Testis (tissue), 3 donors: Measurements from ENCODE around the gene EPHA5. TPM values are rescaled to one million over a fixed set of nuclear protein-coding genes. Genes with fewer than 3 reads are reported as not detected.

Experiments
- DNase-seq: peaks from one replicate; pipeline ENCODE4 v3.0.0-alpha.2; 2019
- H3K27ac ChIP-seq, 2 donors: fragments of 200-600 bp; sonication (generic); one replicate each; pipeline ENCODE4 v1.5.1; 2019
- H3K27me3 ChIP-seq: fragments of 200-600 bp; sonication (generic); one replicate; pipeline ENCODE4 v1.5.1; 2019
- H3K36me3 ChIP-seq: fragments of 200-600 bp; sonication (generic); one replicate; pipeline ENCODE4 v1.5.1; 2017; ENCODE audit warnings: low read depth; ENCODE audit errors: missing control alignments
- H3K4me1 ChIP-seq: fragments of 200-600 bp; sonication (generic); one replicate; pipeline ENCODE4 v1.5.1; 2019
- H3K4me3 ChIP-seq, 2 donors: fragments of 200-600 bp; sonication (generic); one replicate each; pipeline ENCODE4 v1.5.1; 2017 to 2019
- H3K9me3 ChIP-seq: fragments of 200-600 bp; sonication (generic); one replicate; pipeline ENCODE4 v1.5.1; 2017
- POLR2A ChIP-seq: fragments of 450-650 bp; IDR thresholded peaks from one replicate; pipeline ENCODE4 v1.6.1; 2017; ENCODE audit warnings: antibody characterized with exemption, mild to moderate bottlenecking, moderate library complexity
- WGBS, 2 donors: methylation state at CpG; one replicate each; pipeline ENCODE4 v1.1.5; 2018; 5-methylcytosine and 5-hydroxymethylcytosine counted together
- intact Hi-C: fragments of 100-400 bp; cut with DNase I; formaldehyde crosslinking; loops from one replicate; pipeline ENCODE4 v1.15.1; 2023; ENCODE audit warnings: low total_unique reads
- polyA plus RNA-seq: library from polyadenylated mRNA; stranded (reverse); fragments of 350-450 nt; fragmentation: Illumina TruSeq; extraction: RNeasy Lipid Tissue Mini Kit (QIAGEN cat#74804); gene quantifications from one replicate; pipeline ENCODE4 v1.2.3, GENCODE V29; 2014; ENCODE audit warnings: low read depth, low replicate concordance; ENCODE audit not compliant: insufficient read depth
- total RNA-seq, 2 donors: library from RNA; depleted of rRNA; stranded (reverse); fragments of >200 nt; gene quantifications; one replicate each; pipeline ENCODE4 v1.2.3, GENCODE V29; 2016
- TF ChIP-seq, protein P1 (sequence below), 3 experiments: fragments of 450-650 bp in 2 of 3; fragments of 200-600 bp in 1 of 3; sonication (generic) in 1 of 3; IDR thresholded peaks; one replicate each; pipeline ENCODE4 v1.5.1; 2016 to 2019; ENCODE audit warnings: antibody characterized with exemption in 3 of 3, mild to moderate bottlenecking in 2 of 3, moderate library complexity in 1 of 3

EPHA5 gene
- total and polyA plus RNA-seq, 3 donors from 2014 or later = 1.0 to 3.1 (median 1.4) TPM

DNA sequence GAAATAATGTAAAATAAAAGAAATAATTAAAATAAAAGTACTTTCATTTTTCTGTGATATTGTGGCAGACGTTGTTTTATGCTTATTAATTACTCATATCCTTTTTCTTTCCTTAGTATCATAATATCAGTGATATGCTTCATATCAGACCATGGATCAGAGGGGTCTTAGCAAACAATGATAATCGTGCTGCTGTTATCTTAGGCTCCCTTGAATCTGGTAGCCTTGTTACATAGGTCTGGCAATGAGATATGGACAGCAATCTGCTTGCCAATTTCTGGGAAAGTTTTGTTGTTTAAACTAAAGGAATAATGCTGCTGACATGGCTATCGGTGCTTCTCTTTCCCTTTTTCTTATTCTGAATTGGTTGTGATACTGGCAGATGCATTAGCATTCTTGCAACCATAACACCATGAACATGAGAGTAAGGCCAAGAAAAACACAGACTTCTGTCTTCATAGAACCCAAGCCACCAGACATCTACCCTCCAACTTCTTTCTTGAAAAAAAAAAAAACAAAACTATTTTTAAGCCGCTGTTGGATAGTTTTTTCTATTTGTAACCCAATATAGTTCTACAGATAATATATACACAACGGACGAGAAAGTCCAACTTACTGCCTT is 16.4 kb downstream of the EPHA5 start:
- Histone ChIP-seq H3K9me3 (no peaks in the 10 kb centered on the region), H3K36me3 (no peaks in the 10 kb centered on the region), H3K4me3 (no peak overlapping the region), H3K27ac (no peak overlapping the region), H3K27me3 (no peaks in the 10 kb centered on the region), H3K4me1 (no peaks in the 10 kb centered on the region)
- intact Hi-C loops = no loop called here
- TF ChIP-seq, protein P1, sequence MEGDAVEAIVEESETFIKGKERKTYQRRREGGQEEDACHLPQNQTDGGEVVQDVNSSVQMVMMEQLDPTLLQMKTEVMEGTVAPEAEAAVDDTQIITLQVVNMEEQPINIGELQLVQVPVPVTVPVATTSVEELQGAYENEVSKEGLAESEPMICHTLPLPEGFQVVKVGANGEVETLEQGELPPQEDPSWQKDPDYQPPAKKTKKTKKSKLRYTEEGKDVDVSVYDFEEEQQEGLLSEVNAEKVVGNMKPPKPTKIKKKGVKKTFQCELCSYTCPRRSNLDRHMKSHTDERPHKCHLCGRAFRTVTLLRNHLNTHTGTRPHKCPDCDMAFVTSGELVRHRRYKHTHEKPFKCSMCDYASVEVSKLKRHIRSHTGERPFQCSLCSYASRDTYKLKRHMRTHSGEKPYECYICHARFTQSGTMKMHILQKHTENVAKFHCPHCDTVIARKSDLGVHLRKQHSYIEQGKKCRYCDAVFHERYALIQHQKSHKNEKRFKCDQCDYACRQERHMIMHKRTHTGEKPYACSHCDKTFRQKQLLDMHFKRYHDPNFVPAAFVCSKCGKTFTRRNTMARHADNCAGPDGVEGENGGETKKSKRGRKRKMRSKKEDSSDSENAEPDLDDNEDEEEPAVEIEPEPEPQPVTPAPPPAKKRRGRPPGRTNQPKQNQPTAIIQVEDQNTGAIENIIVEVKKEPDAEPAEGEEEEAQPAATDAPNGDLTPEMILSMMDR (IDR thresholded peaks at IDR 0.05) = no peak
- no peak for DNase-seq
- 56 to 66% methylated on average over 6 of the region's 6 CpGs for WGBS, 2 donors

DNA sequence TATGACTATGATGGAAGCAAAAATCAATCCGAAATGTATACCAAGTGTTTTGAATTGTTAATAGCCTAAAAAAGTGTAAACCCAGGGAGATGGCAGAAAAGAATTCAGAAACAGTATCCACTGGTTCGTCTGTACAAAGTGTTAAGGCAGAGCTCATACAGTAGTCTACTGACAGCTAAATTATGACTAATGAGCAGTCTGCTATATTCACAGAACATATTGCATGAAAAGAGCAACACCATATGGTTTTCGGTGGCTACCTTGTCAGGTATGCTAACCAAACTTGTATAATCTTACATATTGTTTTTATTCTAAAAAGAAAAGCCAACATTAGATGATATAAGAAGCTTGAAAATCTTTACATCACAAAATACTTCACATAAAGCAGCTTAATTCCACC is 18.5 kb downstream of the EPHA5 start:
- no peaks in the 10 kb centered on the region for H3K36me3 ChIP-seq
- DNase-seq = no peak
- H3K27ac ChIP-seq = no peak overlapping the region
- H3K27me3 ChIP-seq = no peaks in the 10 kb centered on the region
- TF ChIP-seq, protein P1 (IDR thresholded peaks at IDR 0.05) = no peak
- TF ChIP-seq POLR2A = no peak
- WGBS, 2 donors = 77 to 82% methylated on average over 3 of the region's 3 CpGs
- no peaks in the 10 kb centered on the region for H3K9me3 ChIP-seq
- H3K4me1 ChIP-seq = no peaks in the 10 kb centered on the region
- no peak overlapping the region for H3K4me3 ChIP-seq
- intact Hi-C loops = no loop called here

DNA sequence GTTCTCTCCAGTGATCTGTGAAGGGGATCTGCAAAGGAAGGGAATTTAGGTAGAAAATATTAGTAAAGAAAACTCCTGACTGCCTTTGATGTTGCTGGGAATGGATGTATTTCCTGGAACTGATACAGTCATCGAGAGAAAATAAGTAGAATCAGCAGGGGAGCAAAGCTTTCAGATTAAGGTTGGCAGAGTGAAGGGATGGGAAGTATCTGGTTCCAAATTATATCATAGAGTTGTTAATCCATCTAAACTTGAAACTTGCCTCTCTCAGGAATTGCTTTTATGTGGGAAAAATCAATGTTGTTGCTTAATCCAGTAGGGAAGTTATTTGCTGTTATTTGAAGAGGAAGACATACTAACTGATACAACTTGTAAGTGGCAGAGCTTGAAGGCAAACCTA is 19.3 kb downstream of the EPHA5 start:
- 19 to 56% methylated on average over 1 of the region's 1 CpG for WGBS, 2 donors
- no peak overlapping the region for H3K4me3 ChIP-seq
- no peak for DNase-seq
- H3K36me3 ChIP-seq = no peaks in the 10 kb centered on the region
- intact Hi-C loops = no loop called here
- no peaks in the 10 kb centered on the region for H3K9me3 ChIP-seq
- H3K27me3 ChIP-seq = no peaks in the 10 kb centered on the region
- TF ChIP-seq, protein P1 (IDR thresholded peaks at IDR 0.05) = no peak
- no peaks in the 10 kb centered on the region for H3K4me1 ChIP-seq
- H3K27ac ChIP-seq = no peak overlapping the region

DNA sequence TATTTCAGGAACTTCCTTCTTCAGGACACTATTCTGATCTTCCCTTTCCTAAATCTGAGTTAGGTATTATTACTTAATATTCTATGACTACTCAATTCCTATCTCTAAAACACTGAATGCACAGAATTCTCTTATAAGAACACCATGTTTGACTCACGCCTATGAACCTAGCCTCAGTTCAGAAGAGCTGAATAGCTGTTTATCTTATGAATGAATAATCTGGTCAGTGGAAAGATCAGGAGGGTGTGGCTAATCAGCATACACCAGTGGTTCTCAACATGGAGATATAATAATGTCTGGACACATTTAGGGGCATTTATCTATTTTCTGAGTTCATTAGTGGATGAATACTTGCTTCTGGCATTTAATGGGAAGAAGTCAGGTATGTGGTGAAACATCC is 24.2 kb downstream of the EPHA5 start:
- intact Hi-C loops = no loop called here
- no peaks in the 10 kb centered on the region for H3K4me1 ChIP-seq
- H3K36me3 ChIP-seq = no peaks in the 10 kb centered on the region
- H3K4me3 ChIP-seq = no peak overlapping the region
- no peak overlapping the region for H3K27ac ChIP-seq
- no peak for DNase-seq
- H3K27me3 ChIP-seq = no peaks in the 10 kb centered on the region
- WGBS, 2 donors = 90 to 93% methylated on average over 1 of the region's 1 CpG
- H3K9me3 ChIP-seq = no peaks in the 10 kb centered on the region
- no peak for TF ChIP-seq POLR2A
- TF ChIP-seq, protein P1 (IDR thresholded peaks at IDR 0.05) = no peak

DNA sequence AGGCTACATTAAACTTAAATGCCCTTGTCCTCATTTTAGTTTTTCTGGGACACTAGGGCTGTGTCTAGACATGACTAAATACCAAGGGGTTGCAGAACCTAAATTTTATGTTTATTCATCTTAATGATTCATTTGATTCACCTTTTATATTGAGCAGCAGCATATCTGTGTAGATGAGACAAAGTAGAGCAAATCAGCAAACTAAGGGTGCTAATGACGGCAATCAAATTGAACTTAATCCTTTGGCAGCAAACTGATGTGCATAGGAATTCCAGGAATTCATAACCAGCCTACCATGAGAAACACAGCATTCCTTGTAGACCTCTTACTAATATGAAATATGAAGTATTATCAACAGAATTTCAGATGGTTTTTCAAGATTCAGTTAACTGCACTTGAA is 25.1 kb downstream of the EPHA5 start:
- 57 to 68% methylated on average over 1 of the region's 1 CpG for WGBS, 2 donors
- no peak overlapping the region for H3K4me3 ChIP-seq
- TF ChIP-seq, protein P1 (IDR thresholded peaks at IDR 0.05) = no peak
- no peak for TF ChIP-seq POLR2A
- no peak for DNase-seq
- H3K36me3 ChIP-seq = no peaks in the 10 kb centered on the region
- intact Hi-C loops = no loop called here
- H3K27ac ChIP-seq = no peak overlapping the region
- H3K4me1 ChIP-seq = no peaks in the 10 kb centered on the region
- no peaks in the 10 kb centered on the region for H3K9me3 ChIP-seq
- no peaks in the 10 kb centered on the region for H3K27me3 ChIP-seq
